ENCODE measurements around the gene NXN.
A peak's percentile ranks its signal among the peaks of the same experiment; 100 is the strongest.
"Not testable (repeated sequence)": the region's sequence is repeated elsewhere in the genome, so short reads cannot be mapped to it uniquely, and the experiment has no call there.

The NXN gene

DNA sequence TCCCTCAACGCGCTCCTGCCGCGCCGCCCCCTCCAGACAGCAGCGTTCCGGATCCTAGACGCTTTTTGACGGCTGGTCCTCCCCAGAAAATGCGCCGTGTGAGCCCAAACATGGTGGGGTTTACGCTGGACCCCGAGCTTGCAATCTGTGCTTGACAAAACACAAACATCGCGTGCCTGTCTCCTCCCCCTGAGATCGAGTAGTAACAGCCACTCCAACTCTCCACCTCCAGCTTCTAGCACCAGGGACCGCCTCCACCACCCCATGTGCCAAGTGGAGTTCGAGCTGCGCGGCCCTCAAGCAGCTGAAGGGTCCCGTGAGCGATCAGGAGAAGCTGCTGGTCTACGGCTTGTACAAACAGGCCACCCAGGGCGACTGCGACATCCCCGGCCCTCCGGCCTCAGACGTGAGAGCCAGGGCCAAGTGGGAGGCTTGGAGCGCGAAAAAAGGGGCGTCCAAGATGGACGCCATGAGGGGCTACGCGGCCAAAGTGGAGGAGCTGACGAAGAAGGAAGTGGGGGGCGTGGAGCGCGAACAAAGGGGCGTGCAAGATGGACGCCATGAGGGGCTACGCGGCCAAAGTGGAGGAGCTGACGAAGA is 226.9 kb downstream of the NXN start:
- H3K27me3 ChIP-seq (ENCODE audit: insufficient read depth, low read length) = no peaks in the 10 kb centered on the region
- H2AFZ ChIP-seq (ENCODE audit: low read depth, low read length) = peak overlapping the region; percentile 39
- peak overlapping the region; percentile 20 for H3K4me3 ChIP-seq (ENCODE audit: low read length)
- peaks cover 11% of the 10 kb centered on the region for H3K4me1 ChIP-seq (ENCODE audit: insufficient read depth, low read length)
- H3K9me3 ChIP-seq (ENCODE audit: low read length) = peaks cover 8% of the 10 kb centered on the region
- H3K36me3 ChIP-seq (ENCODE audit: insufficient read depth, low read length) = peaks cover 15% of the 10 kb centered on the region

DNA sequence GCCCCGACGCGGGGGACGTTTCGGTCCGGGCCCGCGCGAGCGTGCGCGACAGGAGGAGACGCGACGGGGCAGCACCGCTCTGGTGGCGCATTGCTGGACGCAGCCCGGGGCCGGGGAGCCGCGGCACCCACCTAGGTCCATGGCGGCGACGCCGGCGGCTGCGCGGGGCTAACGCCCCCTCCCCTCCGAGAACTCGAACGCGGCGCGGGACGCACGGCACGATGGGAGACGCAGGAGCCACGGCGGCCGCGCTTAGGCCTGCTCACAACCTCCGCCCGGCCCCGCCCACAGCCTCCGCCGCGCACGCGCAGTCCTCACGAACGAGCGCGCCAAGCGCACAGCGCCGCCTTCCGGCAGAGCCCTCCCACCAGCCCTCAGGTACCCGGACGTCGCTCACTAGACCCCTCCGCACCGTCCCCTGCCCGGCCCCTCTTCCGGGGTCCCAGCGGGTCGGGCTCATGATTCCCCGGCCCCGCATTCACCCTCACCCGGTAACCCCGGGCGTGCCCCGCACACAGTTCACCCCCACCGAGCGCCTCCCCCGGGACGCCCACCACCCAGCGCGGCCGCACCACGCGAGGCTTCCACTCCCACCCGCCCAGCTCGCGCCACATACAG is 227.5 kb downstream of the NXN start, which contains the start of gene GEMIN4:
Gene GEMIN4, minus strand, starts transcription at position 263 of the 618 bp plus-strand sequence. Its CDS starts 122 bp downstream, at position 141.
- no peaks in the 10 kb centered on the region for H3K27me3 ChIP-seq (ENCODE audit: insufficient read depth, low read length)
- H3K9me3 ChIP-seq (ENCODE audit: low read length) = peaks cover 10% of the 10 kb centered on the region
- H3K4me3 ChIP-seq (ENCODE audit: low read length) = peak within 1 kb of the TSS; percentile 64
- H2AFZ ChIP-seq (ENCODE audit: low read depth, low read length) = peak within 1 kb of the TSS; percentile 39
- peaks cover 11% of the 10 kb centered on the region for H3K4me1 ChIP-seq (ENCODE audit: insufficient read depth, low read length)
- peaks cover 18% of the 10 kb centered on the region for H3K36me3 ChIP-seq (ENCODE audit: insufficient read depth, low read length)

DNA sequence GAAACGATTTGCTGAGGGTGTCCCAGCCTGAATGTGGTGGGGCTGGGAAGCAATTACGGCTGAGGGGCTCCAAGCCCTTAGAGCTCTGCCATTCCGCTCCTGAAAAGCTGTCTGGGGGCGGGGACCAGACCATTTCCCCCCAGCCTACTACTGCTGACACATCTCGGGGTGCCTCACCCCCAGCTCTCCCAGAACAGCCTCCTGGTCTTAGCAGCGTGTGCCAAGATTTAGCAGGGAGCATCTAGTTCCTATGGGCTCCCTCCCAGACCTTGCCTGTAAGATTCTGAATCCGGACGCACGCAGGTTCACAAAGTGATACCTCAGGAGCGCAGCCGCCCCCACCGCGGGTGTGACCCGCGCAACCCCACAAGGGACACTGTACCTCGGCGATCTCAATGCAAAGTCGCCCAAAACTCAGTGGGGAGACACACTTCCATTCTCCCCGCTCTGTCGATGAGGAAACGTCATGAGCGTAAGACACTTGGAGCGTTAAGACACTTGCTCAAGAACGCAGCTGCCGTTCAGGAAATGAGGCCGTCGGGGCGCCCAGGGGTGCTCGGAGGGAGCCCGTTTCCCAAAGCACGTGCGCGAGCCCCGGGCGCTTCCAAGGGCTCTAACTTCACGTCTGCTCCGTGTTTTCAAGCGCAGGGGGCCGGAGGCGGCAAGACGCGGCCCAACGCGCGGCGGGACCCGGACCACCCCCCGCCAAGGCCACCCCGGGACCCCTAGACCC is 228.1 kb downstream of the NXN start:
- no peaks in the 10 kb centered on the region for H3K27me3 ChIP-seq (ENCODE audit: insufficient read depth, low read length)
- peaks cover 19% of the 10 kb centered on the region for H3K36me3 ChIP-seq (ENCODE audit: insufficient read depth, low read length)
- peaks cover 14% of the 10 kb centered on the region for H3K9me3 ChIP-seq (ENCODE audit: low read length)
- H3K4me3 ChIP-seq (ENCODE audit: low read length) = peak overlapping the region; percentile 64
- H3K4me1 ChIP-seq (ENCODE audit: insufficient read depth, low read length) = peaks cover 10% of the 10 kb centered on the region
- H2AFZ ChIP-seq (ENCODE audit: low read depth, low read length) = peak overlapping the region; percentile 29

DNA sequence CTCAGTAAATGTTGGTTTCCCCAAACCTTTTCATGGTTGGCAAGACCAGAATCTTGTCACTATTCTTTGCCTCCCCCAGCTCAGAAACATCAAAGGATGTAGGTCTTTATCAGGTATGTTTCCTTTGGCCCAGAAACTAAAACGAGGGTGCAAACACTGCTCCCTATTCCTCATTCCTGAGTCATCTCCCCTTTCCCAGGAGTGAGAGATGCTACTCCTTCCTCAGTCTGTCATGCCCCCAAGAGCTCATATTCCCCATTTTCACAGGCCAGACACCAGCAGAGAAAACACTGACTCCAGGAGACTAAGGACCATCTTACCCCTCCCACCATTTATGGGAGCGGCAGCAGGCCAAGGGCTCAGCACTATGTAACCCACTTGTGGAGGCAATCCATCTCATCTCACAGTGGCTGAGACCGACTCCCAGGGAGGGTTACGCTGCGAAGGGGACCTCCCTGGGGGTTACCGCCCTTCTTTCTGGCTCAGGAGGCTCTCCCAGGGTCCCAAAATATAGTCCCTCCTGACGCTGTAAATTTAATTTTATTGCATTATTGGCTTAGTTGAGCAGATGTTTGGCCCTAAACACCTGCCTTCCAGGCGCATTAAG is 229.0 kb downstream of the NXN start:
- peaks cover 3% of the 10 kb centered on the region for H3K4me1 ChIP-seq (ENCODE audit: insufficient read depth, low read length)
- H3K4me3 ChIP-seq (ENCODE audit: low read length) = peak overlapping the region; percentile 64
- no peak overlapping the region for H2AFZ ChIP-seq (ENCODE audit: low read depth, low read length)
- H3K9me3 ChIP-seq (ENCODE audit: low read length) = peaks cover 14% of the 10 kb centered on the region
- H3K36me3 ChIP-seq (ENCODE audit: insufficient read depth, low read length) = peaks cover 28% of the 10 kb centered on the region
- H3K27me3 ChIP-seq (ENCODE audit: insufficient read depth, low read length) = no peaks in the 10 kb centered on the region

DNA sequence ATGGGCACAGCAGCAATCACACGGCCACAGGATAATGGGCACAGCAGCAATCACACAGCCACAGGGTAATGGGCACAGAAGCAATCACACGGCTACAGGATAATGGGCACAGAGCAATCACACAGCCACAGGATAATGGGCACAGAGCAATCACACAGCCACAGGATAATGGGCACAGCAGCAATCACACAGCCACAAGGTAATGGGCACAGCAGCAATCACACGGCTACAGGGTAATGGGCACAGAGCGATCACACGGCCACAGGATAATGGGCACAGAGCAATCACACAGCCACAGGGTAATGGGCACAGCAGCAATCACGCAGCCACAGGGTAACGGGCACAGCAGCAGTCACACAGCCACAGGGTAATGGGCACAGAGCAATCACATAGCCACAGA is 230.2 kb downstream of the NXN start:
- not testable (repeated sequence) for H3K27me3 ChIP-seq (ENCODE audit: insufficient read depth, low read length); H3K4me1 ChIP-seq (ENCODE audit: insufficient read depth, low read length); H2AFZ ChIP-seq (ENCODE audit: low read depth, low read length); H3K4me3 ChIP-seq (ENCODE audit: low read length)
- Histone ChIP-seq H3K9me3 (ENCODE audit: low read length) (peaks cover 14% of the 10 kb centered on the region), H3K36me3 (ENCODE audit: insufficient read depth, low read length) (peaks cover 38% of the 10 kb centered on the region)
